IMR-90 (cell line): ENCODE results near the gene PNKP. TPM values are rescaled to one million over a fixed set of nuclear protein-coding genes. Genes with fewer than 3 reads are reported as not detected.
A peak's percentile ranks its signal among the peaks of the same experiment; 100 is the strongest.

ENCODE experiments used
- ATAC-seq: fragments of 200-7000 bp; cut with Tn5 transposase; 2 replicates; pipeline ENCODE4 v1.9.1; 2020; ENCODE audit warnings: low read depth, mild to moderate bottlenecking, moderate library complexity
- BruUV-seq: library from RNA; stranded (reverse); fragments of 400-500 nt; replicated peaks from 2 replicates; lab custom pipeline; 2021; lab: Mats Ljungman, UMichigan
- CTCF ChIA-PET: fragments of 300-600 bp; formaldehyde crosslinking; extraction: SDS; loops from one replicate; lab custom pipeline; 2021; ENCODE audit warnings: antibody characterized with exemption; lab: Yijun Ruan, JAX
- POLR2A ChIA-PET: fragments of 300-600 bp; sonication (Branson Sonifier 250); formaldehyde crosslinking; loops from one replicate; lab custom pipeline; 2022; ENCODE audit warnings: antibody characterized with exemption; ENCODE audit not compliant: unreplicated experiment; lab: Charles Lee
- DNase-seq: peaks from one replicate; pipeline ENCODE4 v3.0.0; 2013
- H2AFZ ChIP-seq: replicated peaks from 2 replicates; pipeline ENCODE3; 2013; ENCODE audit warnings: low read length, mild to moderate bottlenecking; ENCODE audit not compliant: poor library complexity
- H2AK5ac ChIP-seq: 2 replicates; pipeline ENCODE4 v1.6.1; 2013; ENCODE audit warnings: low read depth, low read length, inconsistent platforms
- H2AK9ac ChIP-seq: replicated peaks from 2 replicates; pipeline ENCODE3; 2013; ENCODE audit warnings: mild to moderate bottlenecking, low read depth, low read length, moderate library complexity; ENCODE audit not compliant: poor library complexity
- H2BK120ac ChIP-seq: 2 replicates; pipeline ENCODE4 v1.6.1; 2013; ENCODE audit warnings: low read depth, low read length, inconsistent platforms
- H2BK15ac ChIP-seq: 3 replicates; pipeline ENCODE4 v1.6.1; 2013; ENCODE audit warnings: low read depth, low read length, inconsistent platforms
- H2BK20ac ChIP-seq: 2 replicates; pipeline ENCODE4 v1.6.1; 2013; ENCODE audit warnings: low read depth, mild to moderate bottlenecking, inconsistent platforms, low read length, moderate library complexity
- H2BK5ac ChIP-seq: 2 replicates; pipeline ENCODE4 v1.6.1; 2013; ENCODE audit warnings: mild to moderate bottlenecking, low read depth, low read length, inconsistent platforms; ENCODE audit not compliant: poor library complexity, severe bottlenecking
- H3K14ac ChIP-seq: replicated peaks from 2 replicates; pipeline ENCODE4 v1.6.1; 2013; ENCODE audit warnings: low read depth, low read length, inconsistent platforms
- H3K18ac ChIP-seq: 2 replicates; pipeline ENCODE4 v1.6.1; 2013; ENCODE audit warnings: low read depth, low read length, control low read depth
- H3K23ac ChIP-seq: 2 replicates; pipeline ENCODE4 v1.6.1; 2013; ENCODE audit warnings: low read depth, low read length, inconsistent platforms
- H3K27ac ChIP-seq: 2 replicates; pipeline ENCODE4 v1.5.1; 2013; ENCODE audit warnings: mild to moderate bottlenecking, control low read depth, low read length; ENCODE audit not compliant: insufficient read depth
- H3K27me3 ChIP-seq: 2 replicates; pipeline ENCODE4 v1.6.1; 2013; ENCODE audit warnings: low read length; ENCODE audit not compliant: control insufficient read depth, insufficient read depth
- H3K36me3 ChIP-seq: 2 replicates; pipeline ENCODE4 v1.6.1; 2013; ENCODE audit warnings: low read length, mixed read lengths; ENCODE audit not compliant: control insufficient read depth, insufficient read depth
- H3K4ac ChIP-seq: 2 replicates; pipeline ENCODE4 v1.6.1; 2013; ENCODE audit warnings: low read depth, low read length, inconsistent platforms
- H3K4me1 ChIP-seq: 2 replicates; pipeline ENCODE4 v1.6.1; 2013; ENCODE audit warnings: low read length, mixed read lengths; ENCODE audit not compliant: control insufficient read depth, insufficient read depth
- H3K4me2 ChIP-seq: 2 replicates; pipeline ENCODE4 v1.6.1; 2013; ENCODE audit warnings: low read depth, mild to moderate bottlenecking, control low read depth, low read length, moderate library complexity
- H3K4me3 ChIP-seq: 2 replicates; pipeline ENCODE4 v1.5.1; 2013; ENCODE audit warnings: low read depth, mild to moderate bottlenecking, control low read depth, low read length, moderate library complexity; ENCODE audit not compliant: insufficient read depth
- H3K56ac ChIP-seq: 2 replicates; pipeline ENCODE4 v1.6.1; 2013; ENCODE audit warnings: low read length, inconsistent platforms; ENCODE audit not compliant: insufficient read depth; ENCODE audit errors: extremely low read depth
- H3K79me1 ChIP-seq, 2 experiments: 2 replicates each; pipeline ENCODE4 v1.6.1; 2013; ENCODE audit warnings: low read length in 2 of 2, inconsistent platforms in 1 of 2, low read depth in 1 of 2
- H3K9ac ChIP-seq: 2 replicates; pipeline ENCODE4 v1.6.1; 2013; ENCODE audit warnings: low read depth, low read length, control low read depth
- H3K9me1 ChIP-seq: 2 replicates; pipeline ENCODE4 v1.6.1; 2013; ENCODE audit warnings: low read length, inconsistent platforms; ENCODE audit not compliant: insufficient read depth
- H3K9me3 ChIP-seq: 2 replicates; pipeline ENCODE4 v1.6.1; 2013; ENCODE audit warnings: low read length; ENCODE audit not compliant: control insufficient read depth, insufficient read depth
- H4K20me1 ChIP-seq: 2 replicates; pipeline ENCODE4 v1.6.1; 2013; ENCODE audit warnings: low read length, inconsistent platforms; ENCODE audit not compliant: insufficient read depth
- H4K5ac ChIP-seq: 2 replicates; pipeline ENCODE4 v1.6.1; 2013; ENCODE audit warnings: mild to moderate bottlenecking, low read depth, low read length, control low read depth
- H4K8ac ChIP-seq, 2 experiments: 2 replicates each; pipeline ENCODE4 v1.6.1; 2013; ENCODE audit warnings: low read depth in 2 of 2, low read length in 2 of 2, control low read depth in 1 of 2, inconsistent platforms in 1 of 2
- H4K91ac ChIP-seq: 2 replicates; pipeline ENCODE4 v1.6.1; 2013; ENCODE audit warnings: low read depth, low read length, inconsistent platforms; ENCODE audit not compliant: insufficient read depth
- BHLHE40 ChIP-seq: fragments of 150-350 bp; IDR thresholded peaks from 2 replicates; pipeline ENCODE4 v1.6.1; 2016; ENCODE audit warnings: mild to moderate bottlenecking, low read depth, low read length
- CEBPB ChIP-seq: IDR thresholded peaks from 2 replicates; pipeline ENCODE4 v1.6.1; 2012; ENCODE audit warnings: low read depth, low read length, improper control_type of control experiment
- CHD1 ChIP-seq: IDR thresholded peaks from 2 replicates; pipeline ENCODE4 v1.6.1; 2012; ENCODE audit warnings: low read depth, low read length, improper control_type of control experiment
- FOS ChIP-seq: fragments of 150-350 bp; IDR thresholded peaks from 2 replicates; pipeline ENCODE4 v1.6.1; 2016; ENCODE audit warnings: low read depth, low read length
- MAFK ChIP-seq: IDR thresholded peaks from 2 replicates; pipeline ENCODE4 v1.6.1; 2012; ENCODE audit warnings: low read depth, low read length, improper control_type of control experiment
- MAZ ChIP-seq: IDR thresholded peaks from 2 replicates; pipeline ENCODE4 v1.6.1; 2012; ENCODE audit warnings: low read depth, mild to moderate bottlenecking, low read length, improper control_type of control experiment, moderate library complexity, borderline replicate concordance
- MXI1 ChIP-seq: IDR thresholded peaks from 2 replicates; pipeline ENCODE4 v1.6.1; 2012; ENCODE audit warnings: low read depth, mild to moderate bottlenecking, low read length, moderate library complexity, borderline replicate concordance
- NFE2L2 ChIP-seq: fragments of 150-350 bp; IDR thresholded peaks from 2 replicates; pipeline ENCODE4 v1.6.1; 2016; ENCODE audit warnings: low read depth, mild to moderate bottlenecking, low read length
- POLR2A ChIP-seq: IDR thresholded peaks from 2 replicates; pipeline ENCODE4 v1.6.1; 2012; ENCODE audit warnings: mild to moderate bottlenecking, low read depth, low read length
- RAD21 ChIP-seq: IDR thresholded peaks from 2 replicates; pipeline ENCODE4 v1.6.1; 2012; ENCODE audit warnings: low read length, improper control_type of control experiment
- RCOR1 ChIP-seq: IDR thresholded peaks from 2 replicates; pipeline ENCODE4 v1.6.1; 2012; ENCODE audit warnings: mild to moderate bottlenecking, low read length, improper control_type of control experiment; ENCODE audit not compliant: insufficient replicate concordance
- RFX5 ChIP-seq: IDR thresholded peaks from 2 replicates; pipeline ENCODE4 v1.8.0; 2012; ENCODE audit warnings: low read depth, mild to moderate bottlenecking, low read length, moderate library complexity
- SMC3 ChIP-seq: fragments of 150-350 bp; IDR thresholded peaks from 2 replicates; pipeline ENCODE4 v1.6.1; 2016; ENCODE audit warnings: low read depth, mild to moderate bottlenecking, antibody characterized with exemption, low read length, moderate library complexity
- WGBS, 2 experiments: methylation state at CpG; one replicate each; pipeline versions ENCODE4 v1.1.5 to v1.1.7; 2013; ENCODE audit warnings: missing lambda C conversion rate in 2 of 2; ENCODE audit not compliant: insufficient read length in 1 of 2; ENCODE audit errors: extremely low coverage in 2 of 2; 5-methylcytosine and 5-hydroxymethylcytosine counted together
- dilution Hi-C: fragments of 300-500 bp; cut with HindIII; formaldehyde crosslinking; loops from one replicate; pipeline ENCODE4 v1.14.3; 2018; ENCODE audit warnings: low sequenced_read_pairs; ENCODE audit not compliant: unreplicated experiment
- in situ Hi-C: fragments of 300-500 bp; cut with MboI; formaldehyde crosslinking; loops from 3 replicates; pipeline ENCODE4 v1.14.3; 2019; ENCODE audit warnings: low sequenced_read_pairs, inconsistent platforms, mixed read lengths
- intact Hi-C: fragments of 100-400 bp; cut with micrococcal nuclease; formaldehyde crosslinking; loops from 2 replicates; pipeline ENCODE4 v1.10.0; 2022
- polyA plus RNA-seq, 3 experiments: library from polyadenylated mRNA; depleted of rRNA; stranded (reverse); fragments of >200 nt; gene quantifications; 2 replicates each; pipeline ENCODE4 v1.2.3, GENCODE V29; 2012; ENCODE audit warnings: low replicate concordance in 1 of 3
- total RNA-seq: library from RNA; depleted of rRNA; stranded (reverse); fragments of >200 nt; gene quantifications from 2 replicates; pipeline ENCODE4 v1.2.3, GENCODE V29; 2012
- TF ChIP-seq, protein P1 (sequence below): fragments of 150-350 bp; IDR thresholded peaks from 2 replicates; pipeline ENCODE4 v1.6.1; 2016; ENCODE audit warnings: low read depth, mild to moderate bottlenecking, low read length, moderate library complexity, borderline replicate concordance
- TF ChIP-seq, protein P2 (sequence below): fragments of 150-350 bp; IDR thresholded peaks from 2 replicates; pipeline ENCODE4 v1.6.1; 2017; ENCODE audit warnings: mild to moderate bottlenecking, antibody characterized with exemption, low read length, low read depth
- TF ChIP-seq, protein P3 (sequence below): conservative IDR thresholded peaks from 2 replicates; pipeline ENCODE4 v1.5.1; 2012; ENCODE audit warnings: mild to moderate bottlenecking, low read depth, low read length, improper control_type of control experiment

Gene PNKP
- total and polyA plus RNA-seq, 2 of the 4 experiments (the other 2 are of a cell fraction): 14.2 to 25.0 TPM

DNA sequence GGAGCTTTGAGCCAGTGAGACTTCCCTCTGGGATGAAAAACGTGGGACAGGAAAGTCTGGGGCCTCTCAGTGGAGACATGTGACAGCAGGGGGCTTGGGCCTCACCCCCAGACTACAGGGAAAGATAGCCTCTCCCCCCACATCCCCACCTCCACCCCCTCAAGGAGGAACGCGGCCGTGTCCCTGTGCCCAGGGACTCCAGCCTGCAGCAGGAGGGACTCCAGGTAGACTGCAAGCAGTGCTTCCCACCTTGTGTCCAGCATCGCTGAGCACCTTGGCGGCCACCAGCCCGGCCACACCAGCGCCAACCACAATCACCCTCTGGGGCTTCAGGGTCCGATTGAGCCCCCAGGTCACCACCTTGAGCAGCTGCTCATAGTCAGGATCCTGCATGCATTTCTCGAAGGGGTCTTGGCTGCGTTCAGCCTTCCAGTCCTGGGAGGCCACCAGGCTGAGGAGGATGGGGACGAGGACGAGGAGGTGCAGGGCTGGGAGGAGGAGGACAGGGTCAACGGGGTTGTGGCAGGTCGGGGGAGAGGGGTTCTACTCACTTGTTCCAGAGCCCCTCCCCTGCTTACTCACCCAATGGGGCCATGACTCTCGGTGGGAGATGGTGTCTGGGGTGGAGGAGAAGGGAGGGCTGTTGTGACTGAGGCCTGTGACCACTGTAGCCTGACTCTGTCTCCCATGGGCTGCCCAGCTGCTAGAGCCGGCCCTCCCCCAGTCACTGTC lies 28.4 kb upstream of the PNKP start:
- Histone ChIP-seq H3K9me3 (no peaks in the 10 kb centered on the region), H3K18ac (no peak overlapping the region), H3K9me1 (no peaks in the 10 kb centered on the region), H3K4me2 (no peak overlapping the region), H4K91ac (no peak overlapping the region), H4K20me1 (no peaks in the 10 kb centered on the region), H2BK20ac (0 out of 2 replicates have a peak overlapping the region, but pooled peaks have one; percentile 53), H3K4ac (no peak overlapping the region), H2AK5ac (peak overlapping the region; percentile 58), H3K4me1 (peaks cover 8% of the 10 kb centered on the region), H3K4me3 (no peak overlapping the region), H3K9ac (no peak overlapping the region), H2BK5ac (no peak overlapping the region), H3K56ac (no peak overlapping the region), H2AFZ (no peak overlapping the region), H2BK15ac (no peak overlapping the region), H3K79me1 (no peaks in the 10 kb centered on the region), H3K14ac (no peak overlapping the region), H3K23ac (no peak overlapping the region), H2BK120ac (0 out of 2 replicates have a peak overlapping the region, but pooled peaks have one; percentile 23), H2AK9ac (peak overlapping the region; percentile 70), H3K27ac (no peak overlapping the region), H3K27me3 (peaks cover 8% of the 10 kb centered on the region; the same call in 1 of the 2 replicates), H4K5ac (no peak overlapping the region), H4K8ac (no peak overlapping the region), H3K36me3 (no peaks in the 10 kb centered on the region)
- no CpG with 5 or more reads among the region's 17 CpGs for WGBS, 2 experiments
- in situ Hi-C loops: no loop called here
- CTCF ChIA-PET: no interaction called here
- no peak for DNase-seq
- no TSS peak for BruUV-seq
- TF ChIP-seq, protein P1, sequence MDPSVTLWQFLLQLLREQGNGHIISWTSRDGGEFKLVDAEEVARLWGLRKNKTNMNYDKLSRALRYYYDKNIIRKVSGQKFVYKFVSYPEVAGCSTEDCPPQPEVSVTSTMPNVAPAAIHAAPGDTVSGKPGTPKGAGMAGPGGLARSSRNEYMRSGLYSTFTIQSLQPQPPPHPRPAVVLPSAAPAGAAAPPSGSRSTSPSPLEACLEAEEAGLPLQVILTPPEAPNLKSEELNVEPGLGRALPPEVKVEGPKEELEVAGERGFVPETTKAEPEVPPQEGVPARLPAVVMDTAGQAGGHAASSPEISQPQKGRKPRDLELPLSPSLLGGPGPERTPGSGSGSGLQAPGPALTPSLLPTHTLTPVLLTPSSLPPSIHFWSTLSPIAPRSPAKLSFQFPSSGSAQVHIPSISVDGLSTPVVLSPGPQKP: no peak
- TF ChIP-seq CHD1 (no peak), MAZ (no peak), RFX5 (no peak), POLR2A (no peak), NFE2L2 (no peak), BHLHE40 (no peak), RAD21 (no peak), FOS (no peak), MAFK (no peak), MXI1 (no peak), CEBPB (no peak), RCOR1 (no peak), SMC3 (no peak)
- TF ChIP-seq, protein P2, sequence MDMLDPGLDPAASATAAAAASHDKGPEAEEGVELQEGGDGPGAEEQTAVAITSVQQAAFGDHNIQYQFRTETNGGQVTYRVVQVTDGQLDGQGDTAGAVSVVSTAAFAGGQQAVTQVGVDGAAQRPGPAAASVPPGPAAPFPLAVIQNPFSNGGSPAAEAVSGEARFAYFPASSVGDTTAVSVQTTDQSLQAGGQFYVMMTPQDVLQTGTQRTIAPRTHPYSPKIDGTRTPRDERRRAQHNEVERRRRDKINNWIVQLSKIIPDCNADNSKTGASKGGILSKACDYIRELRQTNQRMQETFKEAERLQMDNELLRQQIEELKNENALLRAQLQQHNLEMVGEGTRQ: no peak
- TF ChIP-seq, protein P3, sequence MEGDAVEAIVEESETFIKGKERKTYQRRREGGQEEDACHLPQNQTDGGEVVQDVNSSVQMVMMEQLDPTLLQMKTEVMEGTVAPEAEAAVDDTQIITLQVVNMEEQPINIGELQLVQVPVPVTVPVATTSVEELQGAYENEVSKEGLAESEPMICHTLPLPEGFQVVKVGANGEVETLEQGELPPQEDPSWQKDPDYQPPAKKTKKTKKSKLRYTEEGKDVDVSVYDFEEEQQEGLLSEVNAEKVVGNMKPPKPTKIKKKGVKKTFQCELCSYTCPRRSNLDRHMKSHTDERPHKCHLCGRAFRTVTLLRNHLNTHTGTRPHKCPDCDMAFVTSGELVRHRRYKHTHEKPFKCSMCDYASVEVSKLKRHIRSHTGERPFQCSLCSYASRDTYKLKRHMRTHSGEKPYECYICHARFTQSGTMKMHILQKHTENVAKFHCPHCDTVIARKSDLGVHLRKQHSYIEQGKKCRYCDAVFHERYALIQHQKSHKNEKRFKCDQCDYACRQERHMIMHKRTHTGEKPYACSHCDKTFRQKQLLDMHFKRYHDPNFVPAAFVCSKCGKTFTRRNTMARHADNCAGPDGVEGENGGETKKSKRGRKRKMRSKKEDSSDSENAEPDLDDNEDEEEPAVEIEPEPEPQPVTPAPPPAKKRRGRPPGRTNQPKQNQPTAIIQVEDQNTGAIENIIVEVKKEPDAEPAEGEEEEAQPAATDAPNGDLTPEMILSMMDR: no peak
- intact Hi-C loops: no loop called here
- dilution Hi-C loops: no loop called here
- no peak for ATAC-seq
- POLR2A ChIA-PET: no interaction called here
